Measurements from ENCODE around the gene ASB5. TPM values are rescaled to one million over a fixed set of nuclear protein-coding genes. Genes with fewer than 3 reads are reported as not detected.
"Not testable (repeated sequence)": the region's sequence is repeated elsewhere in the genome, so short reads cannot be mapped to it uniquely, and the experiment has no call there.

ASB5 gene
- 0.17 TPM in 1 of 2 replicates, not detected in the other for total RNA-seq (2014; rRNA removed; shearing (Covaris generic))
- not detected in 2 replicates for polyA plus RNA-seq (2014; cell fraction: nucleus; rRNA removed)

DNA sequence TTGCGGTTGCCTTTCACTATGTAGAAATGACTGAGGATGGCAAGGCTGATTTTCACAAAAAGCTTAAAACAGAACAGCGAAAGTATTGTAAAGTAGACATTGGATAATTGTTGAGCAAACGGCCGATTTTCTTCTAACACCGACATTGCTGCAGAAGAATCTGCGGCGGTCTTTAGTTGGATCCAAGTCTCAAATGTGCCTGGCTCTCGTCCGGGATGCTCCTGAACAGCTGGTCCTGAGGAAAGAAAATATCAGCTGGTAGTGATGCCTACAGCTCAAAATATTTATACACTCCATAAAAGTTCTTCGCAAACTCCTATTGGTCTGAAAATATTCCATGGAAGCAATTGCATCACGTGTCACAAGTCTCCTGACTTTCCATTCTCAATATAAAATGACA is at the start of gene ASB5:
ASB5 (minus strand) TSS at position 260 of the 400 bp plus-strand sequence; CDS start at position 146, 114 bp downstream.
- no peak for DNase-seq (ENCODE audit: extremely low read depth, low read depth)

- no peak for DNase-seq (ENCODE audit: extremely low read depth, low read depth)
Measured at GRCh38 chr4:176313596-176314336, 44.7 kb upstream of the ASB5 start.

GRCh38 chr4:176309772-176310171 is 40.8 kb upstream of the ASB5 start:
- no peak for DNase-seq (ENCODE audit: extremely low read depth, low read depth)

- DNase-seq (ENCODE audit: extremely low read depth, low read depth) = no peak
Measured at GRCh38 chr4:176309046-176309445, 40.0 kb upstream of the ASB5 start.

DNA sequence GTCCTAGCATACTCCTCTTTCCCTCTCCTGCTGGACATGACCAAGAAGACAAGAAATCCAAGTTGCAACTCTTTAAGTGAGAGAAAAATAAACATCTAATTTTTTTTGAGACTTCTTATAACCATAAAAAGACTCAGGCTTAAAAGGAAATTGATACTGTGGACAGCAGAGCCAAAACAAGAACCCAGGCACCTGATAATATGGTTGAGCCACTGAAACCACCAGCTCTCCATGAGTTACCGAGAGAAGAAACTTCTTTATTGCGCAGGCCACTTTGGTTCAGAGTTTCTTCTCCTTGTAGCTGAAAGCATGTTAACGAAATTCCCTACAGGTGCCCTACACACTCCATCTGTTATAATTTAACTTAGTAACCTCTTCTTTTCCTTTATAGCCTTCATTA is 39.4 kb upstream of the ASB5 start:
- DNase-seq (ENCODE audit: extremely low read depth, low read depth) = no peak

DNA sequence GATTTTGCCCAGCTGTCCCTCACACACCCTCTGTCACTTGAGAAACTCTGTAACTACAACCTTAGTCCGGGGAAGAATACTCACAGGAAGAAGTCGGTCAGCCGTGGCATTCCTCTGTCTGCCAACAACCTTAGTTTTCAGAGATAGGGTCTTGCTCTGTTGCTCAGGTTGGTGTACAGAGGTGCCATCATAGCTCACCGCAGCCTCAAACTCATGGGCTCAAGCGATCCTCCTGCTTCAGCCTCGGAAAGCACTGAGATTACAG is 38.6 kb upstream of the ASB5 start:
- no peak for DNase-seq (ENCODE audit: extremely low read depth, low read depth)

DNA sequence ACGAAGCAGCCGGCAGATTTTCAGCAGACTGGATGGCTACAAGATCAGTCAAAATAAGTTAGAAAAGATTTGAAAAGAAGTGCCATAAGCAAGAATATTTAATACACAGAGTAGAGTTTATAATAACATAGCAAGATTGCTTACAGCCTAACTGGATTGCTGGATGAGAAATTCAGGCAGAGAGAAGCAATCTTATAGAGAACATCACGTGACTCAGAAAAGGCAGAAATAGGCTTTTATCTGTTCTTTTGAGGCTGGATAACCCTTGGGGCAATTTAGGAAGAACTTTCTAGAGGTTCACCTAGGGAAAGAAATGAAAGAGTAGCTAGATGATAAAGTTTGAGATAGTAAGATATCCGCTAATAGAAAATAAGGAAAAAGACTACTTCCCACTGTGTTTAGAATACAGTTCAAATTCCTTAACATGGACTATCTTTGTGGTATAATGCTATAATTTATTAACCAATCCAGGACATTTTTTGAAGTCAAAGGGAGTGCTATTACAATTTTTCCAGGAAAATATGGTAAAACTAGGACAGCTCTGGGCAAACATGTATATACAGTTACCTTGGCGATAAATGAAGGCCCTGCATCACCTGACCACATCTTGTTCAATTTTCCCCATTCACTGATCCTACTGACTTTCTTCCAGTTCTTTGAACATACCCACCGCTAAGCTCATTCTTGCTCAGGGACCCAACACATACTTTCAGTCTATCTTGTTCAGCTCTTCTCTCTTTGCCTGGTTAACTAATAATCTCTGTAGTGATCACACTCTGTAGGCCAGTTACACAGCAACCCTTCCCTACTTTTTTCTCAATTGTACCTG is 38.0 kb upstream of the ASB5 start:
- no peak for DNase-seq (ENCODE audit: extremely low read depth, low read depth)

DNA sequence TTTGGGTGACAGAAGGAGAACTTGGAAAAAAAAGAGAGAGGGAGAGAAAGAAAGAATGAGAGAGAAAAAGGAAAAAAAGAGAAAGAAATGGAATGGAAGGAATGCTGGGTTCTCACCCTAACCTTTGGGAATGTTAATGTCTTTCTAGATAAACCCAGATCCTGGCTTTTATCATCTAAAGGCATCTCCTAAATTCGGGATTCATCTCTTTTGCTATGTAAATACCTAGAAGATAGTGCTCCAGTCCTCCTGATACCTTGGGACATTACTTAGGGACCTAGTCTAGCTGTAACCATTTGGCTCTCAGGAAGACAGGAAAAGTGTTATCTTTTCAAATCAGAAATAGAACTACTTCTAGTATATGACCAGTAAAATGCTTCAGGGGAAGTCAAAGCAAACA is 34.9 kb upstream of the ASB5 start:
- no peak for DNase-seq (ENCODE audit: extremely low read depth, low read depth)

DNA sequence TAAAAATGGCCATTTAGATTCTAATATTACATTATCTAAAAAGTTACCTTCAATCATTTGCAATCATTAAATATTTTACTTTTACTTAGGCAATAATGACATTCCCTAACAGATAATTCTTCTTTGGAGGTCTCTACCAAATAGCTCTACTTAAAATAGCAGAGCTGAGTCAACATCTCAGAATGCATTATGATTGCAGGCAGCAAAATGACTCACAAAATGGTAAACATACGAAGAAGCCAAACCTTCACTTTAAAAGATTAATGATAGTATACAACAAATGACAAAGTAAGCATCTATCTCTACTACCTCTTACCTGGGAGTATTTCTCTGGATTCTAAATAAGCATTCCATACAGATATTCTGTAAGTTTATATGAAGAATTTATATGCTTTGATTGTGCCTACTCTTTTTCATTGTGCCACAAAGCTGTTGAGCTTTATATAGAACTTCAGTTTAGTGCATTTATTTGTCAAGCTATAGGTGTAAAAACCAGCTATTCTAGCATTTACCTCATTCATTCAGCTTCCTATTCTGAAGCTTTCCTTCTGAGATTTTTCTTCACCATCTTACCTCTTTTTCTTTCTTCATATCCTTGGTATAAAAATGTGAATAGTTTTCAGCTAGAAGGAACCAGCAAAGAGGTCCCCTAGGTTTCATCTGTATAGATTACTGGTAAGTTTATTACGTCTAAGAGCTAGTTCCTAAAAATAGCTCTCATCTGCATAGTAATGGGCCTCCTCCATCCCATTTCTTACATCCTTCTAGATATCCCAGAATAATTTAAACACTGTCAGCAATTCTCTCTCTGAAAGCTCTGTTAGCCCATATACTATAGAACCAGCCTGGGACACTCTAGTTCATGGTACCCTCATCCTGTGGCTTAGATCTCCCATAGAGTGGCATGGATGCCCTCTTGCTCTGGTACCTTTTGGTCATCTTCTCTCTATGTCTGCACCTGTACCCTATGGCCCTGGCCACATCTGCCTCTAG is 33.6 kb upstream of the ASB5 start:
- DNase-seq (ENCODE audit: extremely low read depth, low read depth) = peak; percentile 21

DNA sequence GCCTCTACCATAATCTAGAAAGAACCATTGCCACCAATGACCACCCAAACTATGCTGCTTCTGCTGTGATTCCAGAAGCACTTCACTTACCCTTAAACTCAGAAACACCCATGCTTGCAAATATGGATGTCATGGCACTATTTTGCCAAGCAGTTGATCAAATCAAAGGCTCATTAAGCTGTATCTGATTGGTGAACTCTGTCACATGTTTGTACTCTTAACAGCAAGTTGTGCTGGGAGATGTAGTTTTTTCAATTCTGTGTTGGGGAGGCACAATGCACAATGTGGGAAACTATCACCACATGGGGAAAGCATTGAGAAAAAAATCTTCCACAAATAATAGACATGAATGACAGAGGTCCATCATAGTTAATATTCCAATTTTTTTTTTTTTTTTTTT is 31.5 kb upstream of the ASB5 start:
- no peak for DNase-seq (ENCODE audit: extremely low read depth, low read depth)

- no peak for DNase-seq (ENCODE audit: extremely low read depth, low read depth)
Measured at GRCh38 chr4:176300036-176300435, 31.0 kb upstream of the ASB5 start.

DNA sequence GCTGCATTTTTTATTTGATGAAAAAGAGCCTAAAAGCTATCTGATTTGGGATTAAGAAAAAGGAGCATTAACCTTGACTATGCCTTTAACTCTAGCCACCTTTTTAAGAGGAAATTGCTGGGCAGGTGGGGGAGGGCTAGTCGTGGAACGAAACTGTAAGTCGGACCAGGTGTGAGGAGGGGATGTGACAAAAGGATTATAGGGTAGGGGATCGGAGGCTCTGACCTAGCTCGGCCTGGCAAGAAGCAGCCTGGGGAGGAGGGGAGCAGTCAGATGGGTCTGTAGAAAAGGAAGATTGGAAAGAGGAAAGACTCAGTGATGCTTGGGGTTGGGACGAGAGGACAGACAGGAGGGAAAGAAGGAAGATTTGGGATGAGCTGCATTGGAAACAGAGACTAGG is 29.6 kb upstream of the ASB5 start:
- DNase-seq (ENCODE audit: extremely low read depth, low read depth) = no peak

DNA sequence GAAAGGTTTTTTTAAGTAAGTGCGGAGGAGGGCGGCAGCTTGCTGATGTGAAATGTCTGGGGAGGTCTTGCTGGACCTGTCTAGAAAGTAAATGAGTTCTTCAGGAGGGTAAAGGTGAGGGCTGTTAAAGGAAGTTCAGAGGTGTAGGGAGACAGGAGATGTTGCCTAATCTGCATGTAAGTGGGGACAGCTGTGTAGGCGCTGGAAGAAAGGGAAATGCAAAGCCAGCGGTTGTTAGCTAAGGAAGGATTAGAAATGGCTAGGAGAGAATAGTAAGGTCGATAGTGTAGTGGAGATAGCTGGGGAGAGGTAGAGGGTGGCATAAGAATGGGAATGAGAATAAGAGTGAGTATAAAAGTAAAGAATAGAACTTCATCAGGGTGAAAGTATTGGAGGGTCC is 26.9 kb upstream of the ASB5 start:
- not testable (repeated sequence) for DNase-seq (ENCODE audit: extremely low read depth, low read depth)

DNA sequence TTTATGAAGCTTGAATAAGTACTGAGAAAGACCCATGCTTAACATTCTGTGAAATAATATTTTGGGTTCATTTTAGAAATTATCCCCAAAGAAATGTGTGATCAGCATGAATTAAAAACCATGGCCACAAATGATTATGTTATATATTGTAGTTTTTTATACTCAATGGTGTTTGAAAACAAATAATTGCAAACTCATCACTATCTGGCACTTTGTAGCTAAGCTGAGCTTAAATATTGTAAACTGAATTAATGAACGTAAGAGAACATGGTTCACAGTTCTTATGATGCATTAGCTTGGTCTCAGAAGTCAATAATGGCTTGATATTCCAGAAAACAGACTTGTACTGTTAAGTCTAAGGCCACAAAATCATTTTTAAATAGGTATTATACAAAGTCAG is 24.6 kb upstream of the ASB5 start:
- DNase-seq (ENCODE audit: extremely low read depth, low read depth) = no peak

- no peak for DNase-seq (ENCODE audit: extremely low read depth, low read depth)
Measured at GRCh38 chr4:176292920-176293319, 23.9 kb upstream of the ASB5 start.

GRCh38 chr4:176291748-176292147 is 22.7 kb upstream of the ASB5 start:
- DNase-seq (ENCODE audit: extremely low read depth, low read depth) = no peak

- no peak for DNase-seq (ENCODE audit: extremely low read depth, low read depth)
Measured at GRCh38 chr4:176290520-176290919, 21.5 kb upstream of the ASB5 start.

GRCh38 chr4:176289561-176289960 is 20.5 kb upstream of the ASB5 start:
- DNase-seq (ENCODE audit: extremely low read depth, low read depth) = no peak

DNA sequence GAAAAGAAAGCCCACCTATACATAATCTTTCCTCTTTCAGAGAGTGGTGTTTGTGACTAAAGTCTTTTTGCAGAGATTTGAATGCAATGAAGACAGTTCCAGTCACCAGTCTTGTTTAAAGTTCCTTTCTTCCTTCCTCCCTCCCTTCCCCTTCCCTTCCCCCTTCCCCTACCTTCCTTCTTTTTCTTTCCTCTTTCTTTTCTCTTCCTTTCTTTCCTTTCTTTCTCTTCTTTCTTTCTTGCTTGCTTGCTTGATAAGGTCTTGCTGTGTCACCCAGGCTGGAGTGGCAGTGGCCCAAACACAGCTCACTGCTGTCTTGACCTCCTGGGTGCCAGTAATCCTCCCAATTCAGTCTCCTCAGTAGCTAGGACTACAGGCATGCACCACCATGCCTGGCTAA is 19.0 kb upstream of the ASB5 start:
- no peak for DNase-seq (ENCODE audit: extremely low read depth, low read depth)

GRCh38 chr4:176287546-176287945 is 18.5 kb upstream of the ASB5 start:
- DNase-seq (ENCODE audit: extremely low read depth, low read depth) = no peak

DNA sequence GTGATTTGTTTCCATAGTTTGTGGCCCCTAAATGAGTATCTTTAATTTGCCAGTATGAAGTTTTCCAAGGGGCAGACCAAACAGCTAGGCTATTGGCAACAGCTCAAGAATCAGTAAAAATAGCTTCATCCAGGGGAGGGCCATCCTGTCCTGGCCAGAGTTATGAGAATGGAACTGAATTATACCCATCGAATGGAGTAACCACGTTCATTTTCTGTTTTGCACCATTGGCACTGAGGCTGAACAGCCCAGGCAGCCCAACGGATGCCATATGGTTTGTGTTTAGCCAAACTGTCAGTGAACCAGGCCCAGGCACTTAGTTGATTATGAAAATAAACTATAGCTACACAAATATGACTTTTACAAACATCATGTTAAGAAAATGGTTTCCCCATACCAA is 17.7 kb upstream of the ASB5 start:
- no peak for DNase-seq (ENCODE audit: extremely low read depth, low read depth)

All from NCI-H460 (cell line).